ENCODE data around the gene SPEF2. TPM values are rescaled to one million over a fixed set of nuclear protein-coding genes. Genes with fewer than 3 reads are reported as not detected.

SPEF2 gene
- total and polyA plus RNA-seq, 4 donors: 0.42 to 4.5 (median 2.1) TPM

DNA sequence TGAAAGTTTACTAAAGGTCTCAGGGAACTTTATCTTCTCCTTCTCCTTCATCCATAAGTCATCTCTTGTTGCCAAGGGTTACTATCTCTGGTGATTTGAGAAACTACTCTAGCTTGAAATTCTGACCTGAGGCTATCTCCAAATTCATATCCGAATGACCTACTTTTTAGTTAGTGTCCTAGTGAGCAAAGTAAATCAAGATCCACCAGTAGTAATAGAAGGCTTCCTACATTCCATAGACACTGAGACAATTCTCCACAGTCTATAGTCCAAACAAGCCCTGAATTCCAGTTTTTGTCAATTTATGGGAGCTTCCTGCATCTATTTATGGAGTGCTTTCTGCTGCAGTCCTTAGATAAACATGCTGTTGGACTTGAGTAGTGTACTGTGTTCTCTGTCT, 244.1 kb downstream of the SPEF2 start:
- Histone ChIP-seq H3K36me3 (ENCODE audit: control insufficient read depth in 4 of 4, insufficient read depth in 3 of 4, low read depth in 1 of 4, low read length in 3 of 4) (no peaks in the 10 kb centered on the region), H3K4me1 (ENCODE audit: control insufficient read depth in 4 of 4, insufficient read depth in 4 of 4, low read length in 3 of 4) (no peaks in the 10 kb centered on the region), H3K27ac (ENCODE audit: low read depth in 1 of 2, low read length in 2 of 2) (no peak overlapping the region), H3K9ac (ENCODE audit: low read depth in 1 of 2, low read length in 2 of 2) (no peak overlapping the region), H3K27me3 (ENCODE audit: control insufficient read depth in 4 of 4, insufficient read depth in 4 of 4, low read length in 3 of 4) (no peaks in the 10 kb centered on the region), H3K9me3 (ENCODE audit: control insufficient read depth in 4 of 4, low read length in 3 of 4) (peaks cover 0 to 3% (median 0%) of the 10 kb centered on the region in 4 donors), H3K4me3 (ENCODE audit: low read depth in 1 of 3, low read length in 3 of 3) (no peak overlapping the region)
- no peak for TF ChIP-seq MAX (IDR thresholded peaks at IDR 0.05)
- TF ChIP-seq NR2F2 (IDR thresholded peaks at IDR 0.05): no peak
- no peak for TF ChIP-seq GABPA (IDR thresholded peaks at IDR 0.05 in 1 of 2, conservative IDR thresholded peaks at IDR 0.05 in 1 of 2)
- TF ChIP-seq FOXA2 (IDR thresholded peaks at IDR 0.05): no peak
- TF ChIP-seq JUND (IDR thresholded peaks at IDR 0.05): no peak
- no peak for TF ChIP-seq YY1 (IDR thresholded peaks at IDR 0.05)
- TF ChIP-seq RXRA (IDR thresholded peaks at IDR 0.05): no peak
- no peak for DNase-seq (ENCODE audit: low spot score)
- 79% methylated on average over 1 of the region's 1 CpG for WGBS

- Histone ChIP-seq H3K4me1 (ENCODE audit: control insufficient read depth in 4 of 4, insufficient read depth in 4 of 4, low read length in 3 of 4) (no peaks in the 10 kb centered on the region), H3K9ac (ENCODE audit: low read depth in 1 of 2, low read length in 2 of 2) (no peak overlapping the region), H3K27ac (ENCODE audit: low read depth in 1 of 2, low read length in 2 of 2) (no peak overlapping the region), H3K9me3 (ENCODE audit: control insufficient read depth in 4 of 4, low read length in 3 of 4) (peaks cover 0 to 3% (median 0%) of the 10 kb centered on the region in 4 donors), H3K27me3 (ENCODE audit: control insufficient read depth in 4 of 4, insufficient read depth in 4 of 4, low read length in 3 of 4) (no peaks in the 10 kb centered on the region), H3K4me3 (ENCODE audit: low read depth in 1 of 3, low read length in 3 of 3) (no peak overlapping the region), H3K36me3 (ENCODE audit: control insufficient read depth in 4 of 4, insufficient read depth in 3 of 4, low read depth in 1 of 4, low read length in 3 of 4) (no peaks in the 10 kb centered on the region)
- 74% methylated on average over 2 of the region's 2 CpGs for WGBS
- no peak for TF ChIP-seq GABPA (IDR thresholded peaks at IDR 0.05 in 1 of 2, conservative IDR thresholded peaks at IDR 0.05 in 1 of 2)
- TF ChIP-seq SP1 (IDR thresholded peaks at IDR 0.05): no peak
- TF ChIP-seq, protein P1, sequence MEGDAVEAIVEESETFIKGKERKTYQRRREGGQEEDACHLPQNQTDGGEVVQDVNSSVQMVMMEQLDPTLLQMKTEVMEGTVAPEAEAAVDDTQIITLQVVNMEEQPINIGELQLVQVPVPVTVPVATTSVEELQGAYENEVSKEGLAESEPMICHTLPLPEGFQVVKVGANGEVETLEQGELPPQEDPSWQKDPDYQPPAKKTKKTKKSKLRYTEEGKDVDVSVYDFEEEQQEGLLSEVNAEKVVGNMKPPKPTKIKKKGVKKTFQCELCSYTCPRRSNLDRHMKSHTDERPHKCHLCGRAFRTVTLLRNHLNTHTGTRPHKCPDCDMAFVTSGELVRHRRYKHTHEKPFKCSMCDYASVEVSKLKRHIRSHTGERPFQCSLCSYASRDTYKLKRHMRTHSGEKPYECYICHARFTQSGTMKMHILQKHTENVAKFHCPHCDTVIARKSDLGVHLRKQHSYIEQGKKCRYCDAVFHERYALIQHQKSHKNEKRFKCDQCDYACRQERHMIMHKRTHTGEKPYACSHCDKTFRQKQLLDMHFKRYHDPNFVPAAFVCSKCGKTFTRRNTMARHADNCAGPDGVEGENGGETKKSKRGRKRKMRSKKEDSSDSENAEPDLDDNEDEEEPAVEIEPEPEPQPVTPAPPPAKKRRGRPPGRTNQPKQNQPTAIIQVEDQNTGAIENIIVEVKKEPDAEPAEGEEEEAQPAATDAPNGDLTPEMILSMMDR (IDR thresholded peaks at IDR 0.05; ENCODE audit: low read depth, low read length, missing input control): no peak
- TF ChIP-seq RXRA (IDR thresholded peaks at IDR 0.05): no peak
- TF ChIP-seq ZBTB33 (IDR thresholded peaks at IDR 0.05): no peak
- TF ChIP-seq, protein P2, sequence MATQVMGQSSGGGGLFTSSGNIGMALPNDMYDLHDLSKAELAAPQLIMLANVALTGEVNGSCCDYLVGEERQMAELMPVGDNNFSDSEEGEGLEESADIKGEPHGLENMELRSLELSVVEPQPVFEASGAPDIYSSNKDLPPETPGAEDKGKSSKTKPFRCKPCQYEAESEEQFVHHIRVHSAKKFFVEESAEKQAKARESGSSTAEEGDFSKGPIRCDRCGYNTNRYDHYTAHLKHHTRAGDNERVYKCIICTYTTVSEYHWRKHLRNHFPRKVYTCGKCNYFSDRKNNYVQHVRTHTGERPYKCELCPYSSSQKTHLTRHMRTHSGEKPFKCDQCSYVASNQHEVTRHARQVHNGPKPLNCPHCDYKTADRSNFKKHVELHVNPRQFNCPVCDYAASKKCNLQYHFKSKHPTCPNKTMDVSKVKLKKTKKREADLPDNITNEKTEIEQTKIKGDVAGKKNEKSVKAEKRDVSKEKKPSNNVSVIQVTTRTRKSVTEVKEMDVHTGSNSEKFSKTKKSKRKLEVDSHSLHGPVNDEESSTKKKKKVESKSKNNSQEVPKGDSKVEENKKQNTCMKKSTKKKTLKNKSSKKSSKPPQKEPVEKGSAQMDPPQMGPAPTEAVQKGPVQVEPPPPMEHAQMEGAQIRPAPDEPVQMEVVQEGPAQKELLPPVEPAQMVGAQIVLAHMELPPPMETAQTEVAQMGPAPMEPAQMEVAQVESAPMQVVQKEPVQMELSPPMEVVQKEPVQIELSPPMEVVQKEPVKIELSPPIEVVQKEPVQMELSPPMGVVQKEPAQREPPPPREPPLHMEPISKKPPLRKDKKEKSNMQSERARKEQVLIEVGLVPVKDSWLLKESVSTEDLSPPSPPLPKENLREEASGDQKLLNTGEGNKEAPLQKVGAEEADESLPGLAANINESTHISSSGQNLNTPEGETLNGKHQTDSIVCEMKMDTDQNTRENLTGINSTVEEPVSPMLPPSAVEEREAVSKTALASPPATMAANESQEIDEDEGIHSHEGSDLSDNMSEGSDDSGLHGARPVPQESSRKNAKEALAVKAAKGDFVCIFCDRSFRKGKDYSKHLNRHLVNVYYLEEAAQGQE (IDR thresholded peaks at IDR 0.05): no peak
- no peak for TF ChIP-seq HNF4A (conservative IDR thresholded peaks at IDR 0.05)
- TF ChIP-seq FOXA1 (IDR thresholded peaks at IDR 0.05): no peak
- TF ChIP-seq RAD21 (IDR thresholded peaks at IDR 0.05): no peak
- no peak for TF ChIP-seq YY1 (IDR thresholded peaks at IDR 0.05)
- TF ChIP-seq ATF3 (IDR thresholded peaks at IDR 0.05): no peak
- TF ChIP-seq FOXA2 (IDR thresholded peaks at IDR 0.05): no peak
- no peak for TF ChIP-seq HNF4G (IDR thresholded peaks at IDR 0.05)
- TF ChIP-seq MAX (IDR thresholded peaks at IDR 0.05): no peak
- no peak for TF ChIP-seq JUND (IDR thresholded peaks at IDR 0.05)
- no peak for TF ChIP-seq TAF1 (conservative IDR thresholded peaks at IDR 0.05)
- TF ChIP-seq EGR1 (IDR thresholded peaks at IDR 0.05; ENCODE audit: low read depth in 2 of 2): no peak
- DNase-seq (ENCODE audit: low spot score): no peak
These were observed 244.5 kb downstream of the SPEF2 start for GRCh38 chr5:35862126-35862525.

All from liver (tissue), 9 donors.